Fibroblast of the aortic adventitia (primary cell): ENCODE results near the gene SNED1. TPM values are rescaled to one million over a fixed set of nuclear protein-coding genes. Genes with fewer than 3 reads are reported as not detected.

Source experiments
- DNase-seq: peaks from one replicate; pipeline ENCODE4 v3.0.0-alpha.2; 2010; ENCODE audit warnings: low read depth
- H3K4me3 ChIP-seq: 2 replicates; pipeline ENCODE4 v1.5.1; 2011; ENCODE audit warnings: low read depth, mild to moderate bottlenecking, control low read depth, low read length, moderate library complexity
- total RNA-seq: library from RNA; depleted of rRNA; stranded (reverse); fragments of >200 nt; gene quantifications from 2 replicates; pipeline ENCODE4 v1.2.3, GENCODE V29; 2012; ENCODE audit warnings: low replicate concordance
- TF ChIP-seq, protein P1 (sequence below): IDR thresholded peaks from 2 replicates; pipeline ENCODE4 v1.5.1; 2011; ENCODE audit warnings: mild to moderate bottlenecking, low read length, control low read depth, inconsistent platforms; ENCODE audit not compliant: insufficient read depth

Gene SNED1
- total RNA-seq, 1 donor = 77.5 TPM

DNA sequence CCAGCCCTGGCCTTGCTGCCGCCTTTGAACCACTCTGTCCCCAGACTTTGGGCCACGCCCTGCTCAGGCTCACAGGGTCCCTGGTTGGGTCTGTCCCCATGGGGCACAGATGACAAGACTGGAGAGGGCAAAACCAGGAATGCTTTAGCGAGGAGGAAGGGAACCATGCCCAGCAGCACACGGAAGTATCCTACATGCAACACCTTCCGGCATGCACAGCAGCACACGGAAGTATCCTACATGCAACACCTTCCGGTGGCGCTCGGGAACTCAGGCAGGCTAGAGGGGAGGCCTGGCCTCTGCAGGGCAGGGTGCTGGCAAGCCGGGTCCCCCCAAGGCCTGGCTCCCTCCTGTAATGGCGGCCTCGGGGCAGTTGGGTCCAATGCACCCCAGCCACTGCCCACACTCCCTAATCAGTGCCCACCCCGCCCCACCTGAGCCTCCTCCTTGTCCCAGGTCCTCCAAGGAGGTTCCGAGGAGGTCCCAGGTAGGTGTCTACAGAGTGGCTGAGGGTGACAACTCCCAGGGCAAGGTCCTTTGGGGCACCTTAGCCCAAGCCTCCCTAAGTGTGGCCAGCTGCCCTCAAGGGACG lies 33.6 kb upstream of the SNED1 start:
- TF ChIP-seq, protein P1, sequence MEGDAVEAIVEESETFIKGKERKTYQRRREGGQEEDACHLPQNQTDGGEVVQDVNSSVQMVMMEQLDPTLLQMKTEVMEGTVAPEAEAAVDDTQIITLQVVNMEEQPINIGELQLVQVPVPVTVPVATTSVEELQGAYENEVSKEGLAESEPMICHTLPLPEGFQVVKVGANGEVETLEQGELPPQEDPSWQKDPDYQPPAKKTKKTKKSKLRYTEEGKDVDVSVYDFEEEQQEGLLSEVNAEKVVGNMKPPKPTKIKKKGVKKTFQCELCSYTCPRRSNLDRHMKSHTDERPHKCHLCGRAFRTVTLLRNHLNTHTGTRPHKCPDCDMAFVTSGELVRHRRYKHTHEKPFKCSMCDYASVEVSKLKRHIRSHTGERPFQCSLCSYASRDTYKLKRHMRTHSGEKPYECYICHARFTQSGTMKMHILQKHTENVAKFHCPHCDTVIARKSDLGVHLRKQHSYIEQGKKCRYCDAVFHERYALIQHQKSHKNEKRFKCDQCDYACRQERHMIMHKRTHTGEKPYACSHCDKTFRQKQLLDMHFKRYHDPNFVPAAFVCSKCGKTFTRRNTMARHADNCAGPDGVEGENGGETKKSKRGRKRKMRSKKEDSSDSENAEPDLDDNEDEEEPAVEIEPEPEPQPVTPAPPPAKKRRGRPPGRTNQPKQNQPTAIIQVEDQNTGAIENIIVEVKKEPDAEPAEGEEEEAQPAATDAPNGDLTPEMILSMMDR = no peak
- no peak for DNase-seq
- no peak overlapping the region for H3K4me3 ChIP-seq

- H3K4me3 ChIP-seq = no peak overlapping the region
- TF ChIP-seq, protein P1 = no peak
- no peak for DNase-seq
These were observed 33.0 kb upstream of the SNED1 start for GRCh38 chr2:240965296-240965904.

DNA sequence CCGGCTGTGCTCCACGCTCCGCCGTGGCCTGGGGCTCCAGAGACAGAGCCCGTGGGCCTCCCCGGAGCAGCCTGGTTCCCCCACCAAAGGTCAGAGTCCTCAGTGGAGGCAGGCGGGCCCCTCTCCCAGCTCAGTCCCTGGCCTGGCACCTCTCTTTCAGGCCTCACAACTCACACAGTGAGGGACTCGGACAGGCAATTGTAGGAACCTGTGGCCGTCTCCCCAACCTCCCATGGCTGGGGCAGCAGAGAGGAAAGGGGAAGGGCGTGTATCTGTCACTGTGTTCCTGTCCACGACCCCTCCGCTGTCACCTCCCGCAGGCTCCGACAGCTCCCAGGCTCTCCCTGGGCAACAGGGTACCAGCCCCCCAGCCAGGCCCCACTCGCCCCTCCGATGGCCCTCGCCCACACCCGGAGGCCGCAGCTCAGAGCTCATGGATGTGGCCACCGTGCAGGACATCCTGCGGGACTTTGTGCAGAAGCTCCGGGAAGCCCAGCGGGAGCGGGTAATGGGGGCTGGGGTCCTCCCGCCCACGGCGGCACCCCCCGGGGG lies 32.4 kb upstream of the SNED1 start:
- DNase-seq = no peak
- H3K4me3 ChIP-seq = no peak overlapping the region
- TF ChIP-seq, protein P1 = no peak

- no peak for DNase-seq
- TF ChIP-seq, protein P1 = no peak
- no peak overlapping the region for H3K4me3 ChIP-seq
These were observed 31.9 kb upstream of the SNED1 start for GRCh38 chr2:240966457-240966905.

GRCh38 chr2:240966906-240967680 lies 31.3 kb upstream of the SNED1 start:
- DNase-seq = no peak
- no peak overlapping the region for H3K4me3 ChIP-seq
- TF ChIP-seq, protein P1 = no peak

DNA sequence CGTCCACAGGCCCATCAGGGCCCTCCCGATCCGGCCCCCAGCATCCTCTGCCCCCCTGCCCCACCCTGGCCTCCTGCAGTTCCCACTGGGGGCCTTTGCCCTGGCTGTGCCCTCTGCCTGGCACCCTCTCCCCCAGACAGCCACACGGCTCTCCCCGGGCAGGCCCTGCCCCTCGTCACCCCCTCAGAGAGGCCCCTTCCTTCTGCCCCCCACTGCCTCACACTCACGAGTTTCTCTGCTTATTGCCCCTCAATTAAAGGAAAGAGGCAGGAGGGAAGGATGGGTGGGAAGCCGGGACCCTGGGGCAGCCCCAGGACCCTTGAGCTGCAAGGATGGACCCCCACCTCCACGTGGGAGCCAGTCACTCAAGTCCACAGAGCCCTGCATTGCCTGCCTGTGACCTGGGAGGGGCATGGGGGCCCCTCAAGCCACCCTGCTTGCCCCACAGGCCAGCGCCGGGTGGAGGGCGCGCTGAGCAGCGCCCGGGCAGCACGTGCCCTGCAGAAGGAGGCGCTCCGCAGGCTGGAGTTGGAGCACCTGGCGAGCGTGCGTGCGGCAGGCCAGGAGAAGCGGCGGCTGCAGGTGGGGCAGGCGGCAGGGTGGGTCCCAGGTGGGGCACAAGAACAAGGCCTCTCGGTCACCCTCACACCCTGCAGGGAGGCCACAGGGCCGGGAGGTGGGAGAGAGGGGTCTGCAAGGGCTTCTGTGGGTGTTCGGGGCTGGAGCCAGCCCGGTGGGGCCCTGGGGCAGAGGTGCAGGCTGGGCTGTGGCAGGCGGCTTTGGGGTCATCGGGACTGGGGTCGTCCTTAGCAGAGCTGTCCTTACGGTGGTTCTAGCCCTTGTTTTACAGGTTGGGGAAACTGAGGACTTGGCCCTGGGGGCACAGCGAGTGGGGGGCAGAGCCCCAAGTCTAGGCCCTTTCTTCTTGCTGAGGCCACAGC lies 30.5 kb upstream of the SNED1 start:
- no peak overlapping the region for H3K4me3 ChIP-seq
- DNase-seq = no peak
- TF ChIP-seq, protein P1 = no peak
